HepG2 (cell line): ENCODE measurements around the gene SIGLEC10. TPM values are rescaled to one million over a fixed set of nuclear protein-coding genes. Genes with fewer than 3 reads are reported as not detected.

Source experiments
- GTF2F1 ChIP-seq: fragments of 150-350 bp; IDR thresholded peaks from 2 replicates; pipeline ENCODE4 v1.6.1; 2014; ENCODE audit warnings: low read length
- HBP1 ChIP-seq: IDR thresholded peaks from 2 replicates; pipeline ENCODE4 v1.6.1; 2016; ENCODE audit warnings: low read depth, control low read depth
- HNRNPL ChIP-seq: fragments of 200-400 bp; formaldehyde crosslinking; IDR thresholded peaks from 2 replicates; pipeline ENCODE4 v1.6.1; 2017; ENCODE audit warnings: mild to moderate bottlenecking, low read depth, low read length
- MAFK ChIP-seq, 2 experiments: IDR thresholded peaks in 1 of 2; conservative IDR thresholded peaks in 1 of 2; 2 replicates each; pipeline ENCODE4 v1.6.1; 2011; ENCODE audit warnings: improper control_type of control experiment in 2 of 2, low read length in 2 of 2
- NBN ChIP-seq: fragments of 450-650 bp; conservative IDR thresholded peaks from 2 replicates; pipeline ENCODE4 v1.6.1; 2017
- NFE2L2 ChIP-seq: fragments of 150-350 bp; IDR thresholded peaks from 2 replicates; pipeline ENCODE4 v1.6.1; 2014; ENCODE audit warnings: low read length
- PCBP2 ChIP-seq: fragments of 200-400 bp; formaldehyde crosslinking; optimal IDR thresholded peaks from 2 replicates; pipeline ENCODE3; 2018; ENCODE audit warnings: low read length, low read depth; ENCODE audit not compliant: poor library complexity, severe bottlenecking
- SP4 ChIP-seq: sonication (generic); formaldehyde crosslinking; IDR thresholded peaks from 2 replicates; pipeline ENCODE4 v1.8.1; 2023; ENCODE audit warnings: mild to moderate bottlenecking, missing genetic modification reagents
- XBP1 ChIP-seq: sonication (generic); formaldehyde crosslinking; IDR thresholded peaks from 2 replicates; pipeline ENCODE4 v1.5.0; 2020; ENCODE audit warnings: missing genetic modification reagents
- ZBED4 ChIP-seq: sonication (generic); formaldehyde crosslinking; IDR thresholded peaks from 2 replicates; pipeline ENCODE4 v1.4.0; 2020; ENCODE audit warnings: missing genetic modification reagents, borderline replicate concordance
- ZEB1 ChIP-seq: IDR thresholded peaks from 2 replicates; pipeline ENCODE4 v1.6.1; 2012; ENCODE audit warnings: mild to moderate bottlenecking, low read depth, inconsistent platforms; ENCODE audit not compliant: insufficient replicate concordance
- ZFP62 ChIP-seq: sonication (generic); formaldehyde crosslinking; IDR thresholded peaks from 2 replicates; pipeline ENCODE4 v1.4.0; 2020; ENCODE audit warnings: missing genetic modification reagents
- ZNF101 ChIP-seq: sonication (generic); formaldehyde crosslinking; IDR thresholded peaks from 2 replicates; pipeline ENCODE4 v1.4.0; 2020; ENCODE audit warnings: mild to moderate bottlenecking, low read depth, missing genetic modification reagents, borderline replicate concordance
- ZNF256 ChIP-seq: sonication (generic); formaldehyde crosslinking; conservative IDR thresholded peaks from 2 replicates; pipeline ENCODE4 v1.4.0; 2020; ENCODE audit warnings: missing genetic modification reagents
- ZNF382 ChIP-seq: sonication (generic); formaldehyde crosslinking; IDR thresholded peaks from 2 replicates; pipeline ENCODE4 v1.5.0; 2020; ENCODE audit warnings: missing genetic modification reagents, mild to moderate bottlenecking, borderline replicate concordance
- ZNF598 ChIP-seq: sonication (generic); formaldehyde crosslinking; IDR thresholded peaks from 2 replicates; pipeline ENCODE4 v1.5.1; 2020; ENCODE audit warnings: mild to moderate bottlenecking, missing genetic modification reagents, borderline replicate concordance
- polyA plus RNA-seq, 8 experiments: library from polyadenylated mRNA; depleted of rRNA in 3 of 8; stranded (reverse) in 7 of 8; unstranded in 1 of 8; fragments of >200 nt; fragmentation: Illumina TruSeq in 4 of 8; extraction: Trizol in 4 of 8; gene quantifications; 2 replicates each; pipeline versions ENCODE4 v1.2.1 to v1.2.3, GENCODE V29; 2011 to 2016; ENCODE audit warnings: low read depth in 4 of 8, missing spikeins in 1 of 8, mixed read lengths in 1 of 8; ENCODE audit not compliant: insufficient read depth in 1 of 8
- total RNA-seq, 5 experiments: library from RNA; depleted of rRNA; stranded (reverse); fragments of >200 nt; fragmentation: Illumina TruSeq; extraction: Trizol; gene quantifications; 2 replicates each; pipeline ENCODE4 v1.2.3, GENCODE V29; 2016; ENCODE audit warnings: low read depth in 1 of 5
- TF ChIP-seq, protein P1 (sequence below), 2 experiments: fragments of 450-650 bp in 1 of 2; sonication (generic) in 1 of 2; formaldehyde crosslinking; IDR thresholded peaks; 2 replicates each; pipeline versions ENCODE4 v1.5.0 to v1.8.0; 2020 to 2022; ENCODE audit warnings: mild to moderate bottlenecking in 1 of 2, missing genetic modification reagents in 1 of 2
- TF ChIP-seq, protein P2 (sequence below): sonication (generic); formaldehyde crosslinking; IDR thresholded peaks from 2 replicates; pipeline ENCODE4 v1.4.0; 2020; ENCODE audit warnings: mild to moderate bottlenecking, low read depth, missing genetic modification reagents
- TF ChIP-seq, protein P3 (sequence below): sonication (generic); formaldehyde crosslinking; IDR thresholded peaks from 2 replicates; pipeline ENCODE4 v1.8.1; 2023; ENCODE audit warnings: mild to moderate bottlenecking, moderate library complexity, missing genetic modification reagents

Gene SIGLEC10
- total and polyA plus RNA-seq, 2 of the 13 experiments (the other 11 are each of a cell fraction or from before 2014, with no cell fraction given) = not detected

DNA sequence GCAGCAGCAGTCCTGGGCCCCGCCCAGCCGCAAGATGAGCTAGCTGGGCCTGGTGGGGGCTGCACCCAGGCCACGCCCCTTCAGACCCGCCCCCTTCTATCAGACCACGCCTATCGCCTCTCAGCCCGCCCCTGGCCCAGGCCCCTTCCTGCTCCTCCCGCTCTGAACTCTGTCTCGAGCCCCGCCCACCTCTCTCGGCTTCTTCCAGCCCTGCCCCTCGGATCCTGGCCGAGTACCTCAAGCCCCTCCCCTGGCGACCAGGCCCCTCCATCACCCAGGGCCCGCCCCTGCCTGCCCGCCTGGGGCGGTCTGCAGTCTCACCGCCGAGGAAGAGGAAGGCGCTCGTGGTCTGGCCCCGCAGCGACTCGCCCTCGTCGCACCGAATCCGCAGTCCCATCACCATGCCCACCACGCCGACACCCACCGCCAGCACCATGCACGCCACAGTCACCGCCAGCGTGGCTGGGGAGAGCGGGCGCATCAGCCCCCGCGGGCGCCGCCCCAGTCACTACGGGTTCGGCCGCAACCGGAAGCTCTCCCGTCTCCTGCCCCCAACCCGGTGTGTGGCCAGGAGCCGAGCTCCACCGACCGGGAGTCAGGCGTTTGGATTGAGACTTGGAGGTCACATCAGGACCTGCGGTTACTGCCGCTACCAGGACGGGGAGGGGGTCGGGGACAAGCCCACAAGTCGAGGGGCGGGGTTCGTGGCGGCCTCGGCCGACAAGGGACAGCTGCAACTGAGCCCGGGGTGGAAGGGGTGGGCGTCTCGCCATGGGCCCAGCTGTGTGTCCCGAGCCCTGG, 49.7 kb downstream of the SIGLEC10 start (continued):
- TF ChIP-seq, protein P1, sequence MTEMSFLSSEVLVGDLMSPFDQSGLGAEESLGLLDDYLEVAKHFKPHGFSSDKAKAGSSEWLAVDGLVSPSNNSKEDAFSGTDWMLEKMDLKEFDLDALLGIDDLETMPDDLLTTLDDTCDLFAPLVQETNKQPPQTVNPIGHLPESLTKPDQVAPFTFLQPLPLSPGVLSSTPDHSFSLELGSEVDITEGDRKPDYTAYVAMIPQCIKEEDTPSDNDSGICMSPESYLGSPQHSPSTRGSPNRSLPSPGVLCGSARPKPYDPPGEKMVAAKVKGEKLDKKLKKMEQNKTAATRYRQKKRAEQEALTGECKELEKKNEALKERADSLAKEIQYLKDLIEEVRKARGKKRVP (CRISPR knock-in tag; IDR thresholded peaks at IDR 0.05) = 0 out of 4 replicates have a peak, but pooled peaks of 1 of the 2 experiments have one; percentile 35
- peak; percentile 94 for TF ChIP-seq SP4
- no peak for TF ChIP-seq NBN
- TF ChIP-seq ZNF382 = no peak
- TF ChIP-seq HNRNPL = no peak
- no peak for TF ChIP-seq GTF2F1
- no peak for TF ChIP-seq ZFP62
- TF ChIP-seq ZEB1 = no peak
- no peak for TF ChIP-seq NFE2L2
- no peak for TF ChIP-seq MAFK (conservative IDR thresholded peaks at IDR 0.05 in 1 of 2, IDR thresholded peaks at IDR 0.05 in 1 of 2; ENCODE audit: low read length in 2 of 2)
- TF ChIP-seq, protein P2, sequence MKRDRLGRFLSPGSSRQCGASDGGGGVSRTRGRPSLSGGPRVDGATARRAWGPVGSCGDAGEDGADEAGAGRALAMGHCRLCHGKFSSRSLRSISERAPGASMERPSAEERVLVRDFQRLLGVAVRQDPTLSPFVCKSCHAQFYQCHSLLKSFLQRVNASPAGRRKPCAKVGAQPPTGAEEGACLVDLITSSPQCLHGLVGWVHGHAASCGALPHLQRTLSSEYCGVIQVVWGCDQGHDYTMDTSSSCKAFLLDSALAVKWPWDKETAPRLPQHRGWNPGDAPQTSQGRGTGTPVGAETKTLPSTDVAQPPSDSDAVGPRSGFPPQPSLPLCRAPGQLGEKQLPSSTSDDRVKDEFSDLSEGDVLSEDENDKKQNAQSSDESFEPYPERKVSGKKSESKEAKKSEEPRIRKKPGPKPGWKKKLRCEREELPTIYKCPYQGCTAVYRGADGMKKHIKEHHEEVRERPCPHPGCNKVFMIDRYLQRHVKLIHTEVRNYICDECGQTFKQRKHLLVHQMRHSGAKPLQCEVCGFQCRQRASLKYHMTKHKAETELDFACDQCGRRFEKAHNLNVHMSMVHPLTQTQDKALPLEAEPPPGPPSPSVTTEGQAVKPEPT = 0 out of 2 replicates have a peak, but pooled peaks have one; percentile 30
- TF ChIP-seq ZNF101 (CRISPR knock-in tag) = no peak
- no peak for TF ChIP-seq HBP1 (CRISPR knock-in tag)
- TF ChIP-seq ZNF256 (CRISPR knock-in tag) = peak; percentile 27; the same call in 1 of the 2 replicates
- TF ChIP-seq, protein P3, sequence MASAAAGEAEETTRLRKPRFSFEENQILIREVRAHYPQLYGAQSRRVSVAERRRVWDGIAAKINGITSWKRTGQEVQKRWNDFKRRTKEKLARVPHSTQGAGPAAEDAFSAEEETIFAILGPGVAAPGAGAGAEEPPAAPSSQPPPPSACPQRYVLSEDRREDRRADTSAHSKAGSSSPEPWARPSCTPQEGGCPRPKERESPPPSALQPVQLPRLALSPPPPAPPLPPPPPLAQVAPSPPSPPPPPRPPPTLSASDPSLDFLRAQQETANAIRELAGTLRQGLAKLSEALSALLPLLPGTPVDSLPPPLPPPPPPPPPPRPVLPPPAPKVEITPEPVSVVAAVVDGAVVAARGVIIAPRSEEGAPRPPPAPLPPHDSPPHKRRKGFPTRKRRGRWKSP (CRISPR knock-in tag) = no peak; the same call in 1 of the 2 replicates
- TF ChIP-seq PCBP2 = no peak
- peak; percentile 89 for TF ChIP-seq ZNF598 (CRISPR knock-in tag)
- peak; percentile 34; the same call in 1 of the 2 replicates for TF ChIP-seq ZBED4 (CRISPR knock-in tag)
- TF ChIP-seq XBP1 = no peak
